ENCODE data around the gene DRG2.

The DRG2 gene

DNA sequence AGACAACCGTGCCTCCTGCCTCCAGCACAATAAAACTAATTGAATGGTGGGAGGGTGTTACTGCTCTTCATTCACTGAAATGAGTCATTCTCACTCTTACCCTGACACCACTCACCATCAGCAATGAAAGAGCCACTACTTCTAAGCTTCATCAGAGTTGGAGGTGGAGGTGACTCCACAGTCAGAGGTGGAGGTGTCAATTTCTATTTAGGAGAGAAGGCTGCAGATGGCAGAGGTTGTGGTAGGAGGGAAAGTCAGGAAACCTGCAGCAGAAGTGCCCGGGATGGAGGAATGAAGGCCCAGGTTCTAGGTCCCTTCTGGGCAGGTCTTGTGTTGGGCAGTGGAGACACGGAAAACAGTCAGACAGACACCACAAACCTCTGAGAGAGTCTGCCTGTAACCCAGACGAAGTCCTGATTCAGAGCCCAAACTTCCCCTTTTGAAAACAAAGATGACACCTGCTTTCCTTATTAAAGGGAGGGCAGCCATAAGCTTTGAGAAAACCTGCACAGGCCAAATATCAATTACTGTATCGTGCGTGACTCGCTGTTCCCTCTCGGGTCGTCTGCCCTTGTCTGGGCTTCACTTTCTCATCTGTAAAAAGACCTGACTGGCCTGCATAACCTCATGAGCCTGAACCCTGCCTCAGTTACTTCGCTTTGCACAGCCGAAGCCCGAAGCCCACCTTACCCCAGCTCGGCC lies 49.4 kb upstream of the DRG2 start:
- POLR2A ChIA-PET = interaction anchor here (0.6 to 1.0 kb wide), 3 partner anchors 31 to 75 kb away, joined by 3 read pairs; partner anchors contain the start of genes DRC3 and TOM1L2

GRCh38 chr17:18038861-18039534 lies 48.8 kb upstream of the DRG2 start, which contains the start of the genes ATPAF2 and GID4:
Gene ATPAF2, minus strand, starts transcription at chr17:18039168. Its CDS starts 155 bp downstream, at chr17:18039013.
Gene GID4, plus strand, starts transcription at chr17:18039408. Its CDS starts 57 bp downstream, at chr17:18039465.
- Histone ChIP-seq H3K4me1 (ENCODE audit: control insufficient read depth, insufficient read depth, low read length) (peaks cover 25% of the 10 kb centered on the region), H3K9me3 (ENCODE audit: control insufficient read depth, insufficient read depth, low read depth, low read length) (no peaks in the 10 kb centered on the region), H3K4me3 (ENCODE audit: low read depth, low read length) (peak within 1 kb of the TSS; percentile 90), H3K27ac (ENCODE audit: extremely low read depth, low read depth, low read length) (peak within 1 kb of the TSS; percentile 83), H3K36me3 (ENCODE audit: control insufficient read depth in 2 of 2, insufficient read depth in 1 of 2, low read length in 2 of 2) (peaks cover 2 to 4% of the 10 kb centered on the region in 2 experiments)
- ChIA-PET POLR2A (interaction anchor here (0.5 to 1.0 kb wide), 3 partner anchors 32 to 99 kb away, joined by 3 read pairs; partner anchors contain the start of genes DRC3 and TOM1L2), CTCF (interaction anchor here (0.6 to 2.6 kb wide), 5 partner anchors 148 to 684 kb away, joined by 3 to 18 read pairs (median 3); no protein-coding TSS in a partner anchor)
- TF ChIP-seq, protein P1, sequence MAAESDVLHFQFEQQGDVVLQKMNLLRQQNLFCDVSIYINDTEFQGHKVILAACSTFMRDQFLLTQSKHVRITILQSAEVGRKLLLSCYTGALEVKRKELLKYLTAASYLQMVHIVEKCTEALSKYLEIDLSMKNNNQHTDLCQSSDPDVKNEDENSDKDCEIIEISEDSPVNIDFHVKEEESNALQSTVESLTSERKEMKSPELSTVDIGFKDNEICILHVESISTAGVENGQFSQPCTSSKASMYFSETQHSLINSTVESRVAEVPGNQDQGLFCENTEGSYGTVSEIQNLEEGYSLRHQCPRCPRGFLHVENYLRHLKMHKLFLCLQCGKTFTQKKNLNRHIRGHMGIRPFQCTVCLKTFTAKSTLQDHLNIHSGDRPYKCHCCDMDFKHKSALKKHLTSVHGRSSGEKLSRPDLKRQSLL (tag by site-specific recombination; IDR thresholded peaks at IDR 0.05) = 0 out of 2 replicates have a peak, but pooled peaks have one; percentile 26
- TF ChIP-seq ZNF146 (tag by site-specific recombination; IDR thresholded peaks at IDR 0.05) (peak; percentile 2; the same call in 1 of the 2 replicates), ZIC2 (tag by site-specific recombination; IDR thresholded peaks at IDR 0.05) (peak; percentile 67), ZNF138 (tag by site-specific recombination; IDR thresholded peaks at IDR 0.05; ENCODE audit: borderline replicate concordance) (no peak), FEZF1 (tag by site-specific recombination; IDR thresholded peaks at IDR 0.05) (no peak), ZFP69B (tag by site-specific recombination; IDR thresholded peaks at IDR 0.05) (peak; percentile 77), ZBTB20 (tag by site-specific recombination; IDR thresholded peaks at IDR 0.05) (peak; percentile 89; the same call in 1 of the 2 replicates), ZNF544 (tag by site-specific recombination; IDR thresholded peaks at IDR 0.05) (no peak), PRDM10 (tag by site-specific recombination; IDR thresholded peaks at IDR 0.05) (peak; percentile 80), BCL11A (tag by site-specific recombination; IDR thresholded peaks at IDR 0.05; ENCODE audit: low read depth) (no peak), ZBTB17 (tag by site-specific recombination; IDR thresholded peaks at IDR 0.05) (peak; percentile 91), EGR2 (tag by site-specific recombination; IDR thresholded peaks at IDR 0.05; ENCODE audit: low read depth) (peak; percentile 89), ZNF585B (tag by site-specific recombination; IDR thresholded peaks at IDR 0.05) (no peak), OSR2 (tag by site-specific recombination; IDR thresholded peaks at IDR 0.05) (no peak), ZBTB7A (tag by site-specific recombination; IDR thresholded peaks at IDR 0.05; ENCODE audit: low read depth) (peak; percentile 78; the same call in 1 of the 2 replicates), KLF7 (tag by site-specific recombination; IDR thresholded peaks at IDR 0.05; ENCODE audit: borderline replicate concordance) (0 out of 2 replicates have a peak, but pooled peaks have one; percentile 27), ZNF660 (tag by site-specific recombination; IDR thresholded peaks at IDR 0.05) (0 out of 2 replicates have a peak, but pooled peaks have one; percentile 45)
- TF ChIP-seq, protein P2, sequence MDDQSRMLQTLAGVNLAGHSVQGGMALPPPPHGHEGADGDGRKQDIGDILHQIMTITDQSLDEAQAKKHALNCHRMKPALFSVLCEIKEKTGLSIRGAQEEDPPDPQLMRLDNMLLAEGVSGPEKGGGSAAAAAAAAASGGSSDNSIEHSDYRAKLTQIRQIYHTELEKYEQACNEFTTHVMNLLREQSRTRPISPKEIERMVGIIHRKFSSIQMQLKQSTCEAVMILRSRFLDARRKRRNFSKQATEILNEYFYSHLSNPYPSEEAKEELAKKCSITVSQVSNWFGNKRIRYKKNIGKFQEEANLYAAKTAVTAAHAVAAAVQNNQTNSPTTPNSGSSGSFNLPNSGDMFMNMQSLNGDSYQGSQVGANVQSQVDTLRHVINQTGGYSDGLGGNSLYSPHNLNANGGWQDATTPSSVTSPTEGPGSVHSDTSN (CRISPR knock-in tag; IDR thresholded peaks at IDR 0.05) = peak; percentile 29; the same call in 1 of the 2 replicates

More for the DNA sequence above, 49.4 kb upstream of the DRG2 start:
- peak overlapping the region; percentile 59; the same call in 1 of the 2 replicates for H3K27ac ChIP-seq (ENCODE audit: extremely low read depth, low read depth, low read length)
- peak overlapping the region; percentile 90 for H3K4me3 ChIP-seq (ENCODE audit: low read depth, low read length)
- TF ChIP-seq ZFP37 (tag by site-specific recombination; IDR thresholded peaks at IDR 0.05) (peak; percentile 31; the same call in 1 of the 2 replicates), ZNF449 (tag by site-specific recombination; IDR thresholded peaks at IDR 0.05) (peak; percentile 75), ZFP41 (tag by site-specific recombination; IDR thresholded peaks at IDR 0.05; ENCODE audit: borderline replicate concordance) (no peak), ZNF600 (tag by site-specific recombination; IDR thresholded peaks at IDR 0.05) (0 out of 2 replicates have a peak, but pooled peaks have one; percentile 51), ZNF274 (IDR thresholded peaks at IDR 0.05; ENCODE audit: low read length) (no peak), ZNF274 (tag by site-specific recombination; IDR thresholded peaks at IDR 0.05; ENCODE audit: borderline replicate concordance) (no peak), EGR2 (tag by site-specific recombination; IDR thresholded peaks at IDR 0.05; ENCODE audit: low read depth) (peak; percentile 78), ZNF341 (tag by site-specific recombination; IDR thresholded peaks at IDR 0.05; ENCODE audit: low read depth) (peak; percentile 80), SP7 (tag by site-specific recombination; IDR thresholded peaks at IDR 0.05) (no peak), PRDM1 (tag by site-specific recombination; IDR thresholded peaks at IDR 0.05) (peak; percentile 67), ZNF433 (tag by site-specific recombination; IDR thresholded peaks at IDR 0.05; ENCODE audit: low read depth) (no peak), ZNF707 (tag by site-specific recombination; IDR thresholded peaks at IDR 0.05) (no peak), ZFHX2 (tag by site-specific recombination; conservative IDR thresholded peaks at IDR 0.05) (peak; percentile 65)
- CTCF ChIA-PET = interaction anchor here (0.6 to 8.1 kb wide), 6 partner anchors 120 to 1532 kb away, joined by 3 to 54 read pairs (median 4); no protein-coding TSS in a partner anchor
- H3K4me1 ChIP-seq (ENCODE audit: control insufficient read depth, insufficient read depth, low read length) = peaks cover 25% of the 10 kb centered on the region
- no peaks in the 10 kb centered on the region for H3K9me3 ChIP-seq (ENCODE audit: control insufficient read depth, insufficient read depth, low read depth, low read length)
- H3K36me3 ChIP-seq (ENCODE audit: control insufficient read depth in 2 of 2, insufficient read depth in 1 of 2, low read length in 2 of 2) = peaks cover 0 to 4% of the 10 kb centered on the region in 2 experiments; a peak in 2 of 3 replicates

Data from HEK293 (cell line).